ENCODE measurements around the gene SLC8B1.
A peak's percentile ranks its signal among the peaks of the same experiment; 100 is the strongest.

Gene SLC8B1

GRCh38 chr12:113292547-113292946 is 42.4 kb downstream of the SLC8B1 start:
- no peak for ATAC-seq
- DNase-seq, result no peak

- DNase-seq, result no peak
- no peak for ATAC-seq
Observed at GRCh38 chr12:113292091-113292490, 42.8 kb downstream of the SLC8B1 start.

GRCh38 chr12:113291586-113291985 is 43.3 kb downstream of the SLC8B1 start:
- DNase-seq (no peak), ATAC-seq (no peak)

- ATAC-seq, result no peak
- DNase-seq, result no peak
Observed at GRCh38 chr12:113290506-113290905, 44.4 kb downstream of the SLC8B1 start.

GRCh38 chr12:113289361-113289760 is 45.5 kb downstream of the SLC8B1 start:
- no peak for ATAC-seq
- no peak for DNase-seq

GRCh38 chr12:113287899-113288282 is 47.0 kb downstream of the SLC8B1 start:
- ATAC-seq, result no peak

GRCh38 chr12:113287146-113287898 is 47.6 kb downstream of the SLC8B1 start:
- ATAC-seq, result no peak
- DNase-seq, result no peak

More at GRCh38 chr12:113287899-113288282, 47.0 kb downstream of the SLC8B1 start:
- DNase-seq, result no peak

GRCh38 chr12:113286712-113287111 is 48.2 kb downstream of the SLC8B1 start:
- no peak for DNase-seq
- no peak for ATAC-seq

GRCh38 chr12:113285679-113286610 is 49.0 kb downstream of the SLC8B1 start:
- DNase-seq (no peak), ATAC-seq (no peak)

- ATAC-seq (no peak), DNase-seq (no peak)
Observed at GRCh38 chr12:113284751-113285150, 50.2 kb downstream of the SLC8B1 start.

- ATAC-seq (no peak), DNase-seq (no peak)
Observed at GRCh38 chr12:113278633-113279032, 56.3 kb downstream of the SLC8B1 start.

- DNase-seq, result no peak
Observed at GRCh38 chr12:113278141-113278540, 56.8 kb downstream of the SLC8B1 start.

GRCh38 chr12:113277511-113277910 is 57.4 kb downstream of the SLC8B1 start:
- no peak for DNase-seq
- no peak for ATAC-seq

More at GRCh38 chr12:113278141-113278540, 56.8 kb downstream of the SLC8B1 start:
- no peak for ATAC-seq

GRCh38 chr12:113276946-113277500 is 57.9 kb downstream of the SLC8B1 start:
- ATAC-seq, result no peak
- DNase-seq, result no peak

- ATAC-seq (no peak), DNase-seq (no peak)
Observed at GRCh38 chr12:113276306-113276705, 58.6 kb downstream of the SLC8B1 start.

GRCh38 chr12:113274848-113275247 is 60.1 kb downstream of the SLC8B1 start:
- no peak for ATAC-seq
- no peak for DNase-seq

GRCh38 chr12:113273053-113273725 is 61.7 kb downstream of the SLC8B1 start:
- DNase-seq (no peak), ATAC-seq (no peak)

GRCh38 chr12:113271853-113272561 is 62.9 kb downstream of the SLC8B1 start:
- ATAC-seq, result peak; percentile 69
- DNase-seq, result peak; percentile 20

GRCh38 chr12:113271466-113271852 is 63.5 kb downstream of the SLC8B1 start:
- ATAC-seq (no peak), DNase-seq (no peak)

- ATAC-seq (no peak), DNase-seq (no peak)
Observed at GRCh38 chr12:113270709-113271009, 64.2 kb downstream of the SLC8B1 start.

GRCh38 chr12:113269257-113269943 is 65.5 kb downstream of the SLC8B1 start:
- DNase-seq (no peak), ATAC-seq (no peak)
